ENCODE data around the gene HS3ST2. TPM values are rescaled to one million over a fixed set of nuclear protein-coding genes. Genes with fewer than 3 reads are reported as not detected.

HS3ST2 gene
- polyA plus RNA-seq, 1 of the 3 experiments (the other 2 are of a cell fraction) = not detected

DNA sequence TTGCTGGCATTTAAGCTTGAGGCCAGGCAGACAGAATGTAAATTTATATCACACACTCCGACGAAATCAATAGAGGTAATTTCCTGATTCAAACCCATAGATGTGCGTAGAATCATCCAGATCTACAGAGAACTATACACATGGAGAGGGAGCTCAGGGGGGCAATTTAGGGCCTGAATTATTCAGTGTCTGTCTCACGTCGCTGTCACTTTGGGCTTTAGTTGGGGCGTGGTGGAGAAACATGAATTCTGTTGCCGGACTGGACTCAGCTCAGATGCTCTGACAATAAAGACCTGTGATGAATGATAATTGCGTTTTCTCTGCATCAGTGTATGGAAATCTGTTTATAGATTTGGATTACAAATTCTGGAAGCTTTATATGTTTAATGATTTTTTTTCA is 32.5 kb upstream of the HS3ST2 start:
- 45% methylated on average over 8 of the region's 8 CpGs for WGBS (ENCODE audit: low lambda C conversion rate)
- H4K20me1 ChIP-seq (ENCODE audit: insufficient read depth) = no peaks in the 10 kb centered on the region
- no peaks in the 10 kb centered on the region for H3K36me3 ChIP-seq (replicated peaks in 1 of 2; ENCODE audit: control insufficient read depth in 1 of 2, insufficient read depth in 2 of 2, low read length in 1 of 2)
- ChIA-PET CTCF (interaction anchor here (1.4 kb wide), 1 partner anchor 16 kb away, joined by 7 read pairs; no protein-coding TSS in a partner anchor), POLR2A (no interaction called here)
- H3K27ac ChIP-seq (ENCODE audit: low read depth in 2 of 2, low read length in 1 of 2) = peak overlapping the region in 1 of 2 experiments; percentile 83; a peak in 2 of 4 replicates
- no peaks in the 10 kb centered on the region for H3K27me3 ChIP-seq (ENCODE audit: insufficient read depth)
- no peaks in the 10 kb centered on the region for H3K9me2 ChIP-seq
- peaks cover 0 to 14% of the 10 kb centered on the region in 2 experiments; a peak in 2 of 4 replicates for H3K4me1 ChIP-seq (ENCODE audit: control insufficient read depth in 1 of 2, insufficient read depth in 2 of 2, low read depth in 1 of 2, low read length in 1 of 2)
- no peaks in the 10 kb centered on the region for H3K79me2 ChIP-seq (ENCODE audit: insufficient read depth)
- H3K4me3 ChIP-seq (ENCODE audit: low read depth in 2 of 2, low read length in 1 of 2) = no peak overlapping the region
- no peak overlapping the region for H3K9ac ChIP-seq
- no peaks in the 10 kb centered on the region for H3K9me3 ChIP-seq
- H3K4me2 ChIP-seq = no peak overlapping the region
- H2AFZ ChIP-seq (ENCODE audit: low read depth) = no peak overlapping the region
- no peaks in the 10 kb centered on the region for H3F3A ChIP-seq (replicated peaks; ENCODE audit: insufficient read depth)
- peak; percentile 25 for DNase-seq
- TF ChIP-seq FOXJ3 (CRISPR knock-in tag; IDR thresholded peaks at IDR 0.05) = 0 out of 2 replicates have a peak, but pooled peaks have one; percentile 36
- TF ChIP-seq EP300 (IDR thresholded peaks at IDR 0.05; ENCODE audit: borderline replicate concordance in 1 of 2, low read depth in 1 of 2, low read length in 1 of 2) = peak in 1 of 2 experiments; percentile 56; a peak in 1 of 4 replicates
- no peak for TF ChIP-seq TAF1 (IDR thresholded peaks at IDR 0.05; ENCODE audit: borderline replicate concordance, low read depth, low read length)
- TF ChIP-seq, protein P1, sequence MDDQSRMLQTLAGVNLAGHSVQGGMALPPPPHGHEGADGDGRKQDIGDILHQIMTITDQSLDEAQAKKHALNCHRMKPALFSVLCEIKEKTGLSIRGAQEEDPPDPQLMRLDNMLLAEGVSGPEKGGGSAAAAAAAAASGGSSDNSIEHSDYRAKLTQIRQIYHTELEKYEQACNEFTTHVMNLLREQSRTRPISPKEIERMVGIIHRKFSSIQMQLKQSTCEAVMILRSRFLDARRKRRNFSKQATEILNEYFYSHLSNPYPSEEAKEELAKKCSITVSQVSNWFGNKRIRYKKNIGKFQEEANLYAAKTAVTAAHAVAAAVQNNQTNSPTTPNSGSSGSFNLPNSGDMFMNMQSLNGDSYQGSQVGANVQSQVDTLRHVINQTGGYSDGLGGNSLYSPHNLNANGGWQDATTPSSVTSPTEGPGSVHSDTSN (IDR thresholded peaks at IDR 0.05) = no peak
- peak; percentile 15; the same call in 1 of the 2 replicates for TF ChIP-seq GATA2 (CRISPR knock-in tag; IDR thresholded peaks at IDR 0.05)
- no peak for TF ChIP-seq POLR2AphosphoS5 (IDR thresholded peaks at IDR 0.05; ENCODE audit: low read depth, low read length)
- TF ChIP-seq, protein P2, sequence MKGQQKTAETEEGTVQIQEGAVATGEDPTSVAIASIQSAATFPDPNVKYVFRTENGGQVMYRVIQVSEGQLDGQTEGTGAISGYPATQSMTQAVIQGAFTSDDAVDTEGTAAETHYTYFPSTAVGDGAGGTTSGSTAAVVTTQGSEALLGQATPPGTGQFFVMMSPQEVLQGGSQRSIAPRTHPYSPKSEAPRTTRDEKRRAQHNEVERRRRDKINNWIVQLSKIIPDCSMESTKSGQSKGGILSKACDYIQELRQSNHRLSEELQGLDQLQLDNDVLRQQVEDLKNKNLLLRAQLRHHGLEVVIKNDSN (IDR thresholded peaks at IDR 0.05; ENCODE audit: borderline replicate concordance, low read depth) = no peak
- TF ChIP-seq RFX5 (IDR thresholded peaks at IDR 0.05; ENCODE audit: low read length) = no peak
- TF ChIP-seq SMC3 (IDR thresholded peaks at IDR 0.05; ENCODE audit: low read depth, low read length) = no peak
- no peak for TF ChIP-seq NFIC (IDR thresholded peaks at IDR 0.05; ENCODE audit: borderline replicate concordance)
- TF ChIP-seq, protein P3, sequence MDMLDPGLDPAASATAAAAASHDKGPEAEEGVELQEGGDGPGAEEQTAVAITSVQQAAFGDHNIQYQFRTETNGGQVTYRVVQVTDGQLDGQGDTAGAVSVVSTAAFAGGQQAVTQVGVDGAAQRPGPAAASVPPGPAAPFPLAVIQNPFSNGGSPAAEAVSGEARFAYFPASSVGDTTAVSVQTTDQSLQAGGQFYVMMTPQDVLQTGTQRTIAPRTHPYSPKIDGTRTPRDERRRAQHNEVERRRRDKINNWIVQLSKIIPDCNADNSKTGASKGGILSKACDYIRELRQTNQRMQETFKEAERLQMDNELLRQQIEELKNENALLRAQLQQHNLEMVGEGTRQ (IDR thresholded peaks at IDR 0.05; ENCODE audit: borderline replicate concordance, low read depth, low read length) = no peak
- no peak for TF ChIP-seq GABPA (IDR thresholded peaks at IDR 0.05; ENCODE audit: low read depth)
- TF ChIP-seq SIN3A (IDR thresholded peaks at IDR 0.05; ENCODE audit: borderline replicate concordance, low read depth, low read length) = no peak
- no peak for TF ChIP-seq RXRA (IDR thresholded peaks at IDR 0.05; ENCODE audit: borderline replicate concordance, low read depth)

DNA sequence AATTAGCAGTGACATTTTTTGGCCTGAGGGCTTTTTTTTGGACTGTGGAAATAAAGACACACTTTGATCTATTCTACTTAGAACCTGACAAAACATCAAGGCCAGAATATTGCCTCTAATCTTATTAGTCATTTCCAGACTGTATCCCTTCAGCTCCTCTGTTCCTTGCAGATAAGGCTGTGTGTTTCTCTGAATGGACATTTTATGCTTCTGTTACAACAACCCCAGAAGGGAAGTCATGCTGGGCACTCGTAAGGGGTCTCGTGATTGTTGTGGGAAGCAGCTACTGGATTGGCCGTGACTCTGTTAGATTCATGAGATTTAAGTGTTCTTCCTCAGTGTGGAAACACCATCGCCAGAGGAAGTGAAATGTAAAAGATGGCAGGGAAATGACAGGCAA is 31.6 kb upstream of the HS3ST2 start:
- TF ChIP-seq GATA2 (CRISPR knock-in tag; IDR thresholded peaks at IDR 0.05) = peak; percentile 31; the same call in 1 of the 2 replicates
- TF ChIP-seq EP300 (IDR thresholded peaks at IDR 0.05; ENCODE audit: borderline replicate concordance in 1 of 2, low read depth in 1 of 2, low read length in 1 of 2) = 0 out of 4 replicates have a peak, but pooled peaks of 1 of the 2 experiments have one; percentile 27
- TF ChIP-seq MXI1 (IDR thresholded peaks at IDR 0.05; ENCODE audit: low read depth, low read length) = no peak
- no peak for TF ChIP-seq SIN3A (IDR thresholded peaks at IDR 0.05; ENCODE audit: borderline replicate concordance, low read depth, low read length)
- TF ChIP-seq FOXJ3 (CRISPR knock-in tag; IDR thresholded peaks at IDR 0.05) = 0 out of 2 replicates have a peak, but pooled peaks have one; percentile 48
- Histone ChIP-seq H3K4me2 (no peak overlapping the region), H3K9ac (no peak overlapping the region), H3K4me3 (ENCODE audit: low read depth in 2 of 2, low read length in 1 of 2) (no peak overlapping the region), H2AFZ (ENCODE audit: low read depth) (no peak overlapping the region), H3K9me3 (no peaks in the 10 kb centered on the region), H3K4me1 (ENCODE audit: control insufficient read depth in 1 of 2, insufficient read depth in 2 of 2, low read depth in 1 of 2, low read length in 1 of 2) (peaks cover 0 to 16% of the 10 kb centered on the region in 2 experiments; a peak in 3 of 4 replicates), H4K20me1 (ENCODE audit: insufficient read depth) (no peaks in the 10 kb centered on the region), H3K9me2 (no peaks in the 10 kb centered on the region), H3K79me2 (ENCODE audit: insufficient read depth) (no peaks in the 10 kb centered on the region), H3K36me3 (replicated peaks in 1 of 2; ENCODE audit: control insufficient read depth in 1 of 2, insufficient read depth in 2 of 2, low read length in 1 of 2) (no peaks in the 10 kb centered on the region), H3F3A (replicated peaks; ENCODE audit: insufficient read depth) (peaks cover 3% of the 10 kb centered on the region), H3K27me3 (ENCODE audit: insufficient read depth) (no peaks in the 10 kb centered on the region), H3K27ac (ENCODE audit: low read depth in 2 of 2, low read length in 1 of 2) (peak overlapping the region in 1 of 2 experiments; percentile 83; a peak in 2 of 4 replicates)
- DNase-seq = peak; percentile 21
- POLR2A ChIA-PET = no interaction called here
- CTCF ChIA-PET = interaction anchor here (1.1 to 1.7 kb wide), 2 partner anchors 19 to 31 kb away, joined by 4 to 5 read pairs; no protein-coding TSS in a partner anchor
- WGBS (ENCODE audit: low lambda C conversion rate) = 46% methylated on average over 4 of the region's 4 CpGs
